Cerebellar cortex (tissue), 1 donor: ENCODE measurements around the gene TSPAN2.
"Not testable (repeated sequence)": the region's sequence is repeated elsewhere in the genome, so short reads cannot be mapped to it uniquely, and the experiment has no call there.

Source experiments
- DNase-seq: peaks from one replicate; pipeline ENCODE4 v3.0.0-alpha.2; 2015; ENCODE audit warnings: low spot score

Gene TSPAN2

GRCh38 chr1:115036814-115037507 is 52.3 kb downstream of the TSPAN2 start:
- no peak for DNase-seq

DNA sequence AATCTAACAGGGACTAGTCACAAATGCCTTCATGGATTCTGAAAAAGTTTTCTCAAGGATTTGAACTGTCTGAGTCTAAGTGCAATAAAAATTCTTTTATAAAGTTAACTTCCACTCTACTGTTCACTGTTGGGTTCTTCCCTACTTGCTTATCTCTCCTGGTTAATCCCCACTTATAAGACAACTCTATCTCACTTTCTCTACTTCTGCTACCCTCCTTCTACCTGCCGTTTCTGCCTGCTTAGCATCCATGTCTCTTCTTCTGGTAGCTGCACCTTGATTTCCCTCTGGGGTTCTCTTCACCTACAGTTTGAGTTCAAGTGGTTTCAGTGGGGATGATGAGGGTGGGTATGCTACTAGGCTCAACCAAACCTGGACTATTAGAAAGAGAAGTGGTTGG is 53.7 kb downstream of the TSPAN2 start:
- no peak for DNase-seq

DNA sequence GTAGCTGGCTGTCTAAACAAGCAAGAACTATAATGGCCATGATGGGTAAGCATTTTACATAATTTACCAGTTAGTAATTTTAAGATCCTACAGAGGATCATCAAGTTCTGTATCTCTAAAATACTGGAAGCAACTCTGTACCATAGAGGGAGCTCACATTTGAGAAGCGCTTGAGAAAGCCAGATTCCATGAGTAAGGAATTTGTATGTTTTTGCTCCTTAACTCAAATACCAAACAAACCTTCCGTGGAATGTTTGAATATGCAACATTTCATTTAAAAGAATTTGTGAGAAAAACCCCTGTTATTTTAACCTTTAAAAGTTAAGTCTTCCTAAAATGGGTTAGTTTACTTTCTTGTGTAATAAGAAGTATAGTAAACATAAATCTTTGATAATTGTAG is 57.7 kb downstream of the TSPAN2 start:
- no peak for DNase-seq

GRCh38 chr1:115029526-115029925 is 59.8 kb downstream of the TSPAN2 start, which contains the start of gene TSHB:
TSS of gene TSHB (plus strand) at chr1:115029826. CDS start at chr1:115033363, 3,537 bp downstream.
- no peak for DNase-seq

DNA sequence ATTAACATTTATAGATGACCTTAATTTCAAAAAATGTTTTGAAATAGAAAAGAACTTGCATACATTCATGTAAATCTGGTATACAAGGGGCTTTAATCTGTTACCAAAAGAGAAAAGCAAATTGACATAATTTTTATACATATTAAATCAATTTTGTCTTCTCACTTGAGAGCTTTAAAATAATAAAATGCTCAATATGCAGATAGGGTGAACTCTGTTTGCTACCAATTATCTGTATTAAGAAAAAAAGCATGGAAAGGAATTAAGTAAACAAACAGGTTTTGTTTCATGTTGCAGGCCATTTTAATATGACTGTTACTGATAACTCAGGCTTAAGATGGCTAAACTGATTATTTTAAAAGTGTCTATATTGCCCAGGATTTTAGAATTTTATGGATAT is 65.7 kb downstream of the TSPAN2 start:
- no peak for DNase-seq

- DNase-seq: no peak
Observed at GRCh38 chr1:115021145-115021544, 68.2 kb downstream of the TSPAN2 start.

DNA sequence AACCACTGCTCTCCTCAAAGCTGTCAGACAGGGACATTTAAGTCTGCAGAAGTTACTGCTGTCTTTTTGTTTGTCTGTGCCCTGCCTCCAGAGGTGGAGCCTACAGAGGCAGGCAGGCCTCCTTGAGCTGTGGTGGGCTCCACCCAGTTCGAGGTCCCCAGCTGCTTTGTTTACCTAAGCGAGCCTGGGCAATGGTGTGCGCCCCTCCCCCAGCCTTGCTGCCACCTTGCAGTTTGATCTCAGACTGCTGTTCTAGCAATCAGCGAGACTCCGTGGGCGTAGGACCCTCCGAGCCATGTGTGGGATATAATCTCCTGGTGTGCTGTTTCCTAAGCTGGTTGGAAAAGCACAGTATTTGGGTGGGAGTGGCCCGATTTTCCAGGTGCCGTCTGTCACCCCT is 69.8 kb downstream of the TSPAN2 start:
- not testable (repeated sequence) for DNase-seq

- DNase-seq: no peak
Observed at GRCh38 chr1:115013792-115014191, 75.5 kb downstream of the TSPAN2 start.

GRCh38 chr1:115012434-115012833 is 76.9 kb downstream of the TSPAN2 start:
- no peak for DNase-seq

DNA sequence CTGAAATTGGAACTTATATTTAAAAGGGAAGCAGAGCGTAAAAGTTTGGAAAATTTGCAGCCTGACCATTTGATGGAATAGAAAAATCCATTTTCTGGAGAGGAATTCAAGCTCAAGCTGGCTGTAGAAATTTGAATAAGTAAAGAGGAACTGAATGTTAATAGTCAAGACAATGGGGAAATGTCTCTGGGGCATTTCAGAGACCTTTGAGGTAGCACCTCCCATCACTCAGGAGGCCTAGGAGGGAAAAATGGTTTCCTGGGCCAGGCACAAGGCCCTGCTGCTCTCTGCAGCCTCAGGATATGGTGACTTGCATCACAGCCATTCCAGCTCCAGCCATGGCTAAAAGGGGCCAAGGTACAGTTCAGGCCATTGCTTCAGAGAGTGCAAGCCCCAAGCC is 77.3 kb downstream of the TSPAN2 start:
- no peak for DNase-seq

DNA sequence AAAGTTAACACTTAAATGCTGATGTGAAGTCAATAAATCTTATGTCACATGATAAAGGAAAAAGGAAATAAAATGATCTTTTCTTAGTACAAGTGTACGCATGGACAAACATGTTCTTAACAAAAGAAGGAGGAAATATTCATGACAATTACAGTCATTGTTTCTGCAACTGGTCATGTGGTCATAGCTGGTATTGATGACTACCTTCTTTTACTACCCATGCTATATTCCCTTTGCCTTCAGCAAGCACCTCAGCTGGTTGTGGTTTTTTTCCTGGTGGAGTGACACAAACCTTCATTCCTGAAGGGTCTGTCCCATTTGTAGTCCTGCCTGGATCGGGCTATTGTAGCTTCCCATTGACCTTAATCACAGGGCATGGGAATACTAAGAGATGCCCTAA is 83.1 kb downstream of the TSPAN2 start:
- DNase-seq: no peak
